Adrenal gland (tissue), 12 donors: Measurements from ENCODE around the gene FGF19. TPM values are rescaled to one million over a fixed set of nuclear protein-coding genes. Genes with fewer than 3 reads are reported as not detected.
A peak's percentile ranks its signal among the peaks of the same experiment; 100 is the strongest.

Source experiments
- DNase-seq, 7 donors: peaks; one replicate each; pipeline ENCODE4 v3.0.0-alpha.2; 2019 to 2020
- H3K27ac ChIP-seq, 5 donors: fragments of 200-600 bp; sonication (generic) in 4 of 5; 1 replicate in 3 of 5; 2 replicates in 2 of 5; pipeline versions ENCODE4 v1.5.1 to v1.8.0; 2016 to 2020; ENCODE audit warnings: mild to moderate bottlenecking in 1 of 5
- H3K27me3 ChIP-seq: fragments of 200-600 bp; 2 replicates; pipeline ENCODE4 v1.8.0; 2021
- H3K36me3 ChIP-seq, 2 donors: fragments of 200-600 bp; replicated peaks in 1 of 2; 1 replicate in 1 of 2; 2 replicates in 1 of 2; pipeline versions ENCODE4 v1.5.1 to v1.8.0; 2018 to 2022
- H3K4me1 ChIP-seq, 2 donors: fragments of 200-600 bp; replicated peaks in 1 of 2; 1 replicate in 1 of 2; 2 replicates in 1 of 2; pipeline versions ENCODE4 v1.5.1 to v1.8.0; 2018 to 2021
- H3K4me3 ChIP-seq, 4 donors: fragments of 200-600 bp; sonication (generic) in 3 of 4; one replicate each; pipeline ENCODE4 v1.5.1; 2016 to 2018
- H3K9me3 ChIP-seq, 3 donors: fragments of 200-600 bp; sonication (generic) in 1 of 3; replicated peaks in 1 of 3; 1 replicate in 2 of 3; 2 replicates in 1 of 3; pipeline versions ENCODE4 v1.5.1 to v1.8.0; 2016 to 2021
- POLR2A ChIP-seq, 2 donors: fragments of 450-650 bp; IDR thresholded peaks; one replicate each; pipeline ENCODE4 v1.6.1; 2017; ENCODE audit warnings: antibody characterized with exemption in 2 of 2, mild to moderate bottlenecking in 2 of 2, moderate library complexity in 1 of 2
- WGBS, 4 donors: extraction: QIAGEN DNeasy Blood & Tissue Kit in 2 of 4; methylation state at CpG; one replicate each; pipeline versions ENCODE4 v1.1.5 to v1.1.7; 2013 to 2017; 5-methylcytosine and 5-hydroxymethylcytosine counted together
- intact Hi-C, 2 donors: fragments of 100-400 bp; cut with DNase I; formaldehyde crosslinking; loops; one replicate each; pipeline versions ENCODE4 v1.14.1 to v1.15.0; 2022 to 2023
- polyA plus RNA-seq, 3 donors: library from polyadenylated mRNA; stranded (reverse); fragments of 200-250 nt in 2 of 3; fragments of 350-450 nt in 1 of 3; fragmentation: Illumina TruSeq in 1 of 3; extraction: RNeasy Lipid Tissue Mini Kit (QIAGEN cat#74804) in 1 of 3; gene quantifications; one replicate each; pipeline ENCODE4 v1.2.3, GENCODE V29; 2013 to 2014
- total RNA-seq, 9 donors: library from RNA; depleted of rRNA in 4 of 9; stranded (reverse); fragments of >200 nt in 4 of 9; fragments of 120-200 nt in 1 of 9; fragmentation: NEBNext Ultra II Directional in 1 of 9; extraction: Animal tissue kit (Norgen Biotek cat#: 25700) in 1 of 9; gene quantifications; one replicate each; pipeline versions ENCODE4 v1.1.0 to v1.2.4, GENCODE V29; 2013 to 2023
- TF ChIP-seq, protein P1 (sequence below), 6 experiments: fragments of 450-650 bp in 4 of 6; fragments of 200-600 bp in 2 of 6; sonication (generic) in 1 of 6; IDR thresholded peaks; 1 replicate in 5 of 6; 2 replicates in 1 of 6; pipeline versions ENCODE4 v1.5.1 to v1.8.0; 2016 to 2021; ENCODE audit warnings: antibody characterized with exemption in 6 of 6, mild to moderate bottlenecking in 2 of 6, moderate library complexity in 1 of 6
- donor health status: healthy with polysubstance abuse.
- donor health status: Bipolar disorder and iron deficiency.
- donor health status: DM: yes; HTN: yes; CAD: no.
- donor health status: DM: no; HTN: no; CAD: no.
- donor health status: DM: no; HTN: no; CAD: no.
- donor health status: DM: yes; HTN: yes; CAD: no.

The FGF19 gene
- total and polyA plus RNA-seq, 12 donors: not detected

DNA sequence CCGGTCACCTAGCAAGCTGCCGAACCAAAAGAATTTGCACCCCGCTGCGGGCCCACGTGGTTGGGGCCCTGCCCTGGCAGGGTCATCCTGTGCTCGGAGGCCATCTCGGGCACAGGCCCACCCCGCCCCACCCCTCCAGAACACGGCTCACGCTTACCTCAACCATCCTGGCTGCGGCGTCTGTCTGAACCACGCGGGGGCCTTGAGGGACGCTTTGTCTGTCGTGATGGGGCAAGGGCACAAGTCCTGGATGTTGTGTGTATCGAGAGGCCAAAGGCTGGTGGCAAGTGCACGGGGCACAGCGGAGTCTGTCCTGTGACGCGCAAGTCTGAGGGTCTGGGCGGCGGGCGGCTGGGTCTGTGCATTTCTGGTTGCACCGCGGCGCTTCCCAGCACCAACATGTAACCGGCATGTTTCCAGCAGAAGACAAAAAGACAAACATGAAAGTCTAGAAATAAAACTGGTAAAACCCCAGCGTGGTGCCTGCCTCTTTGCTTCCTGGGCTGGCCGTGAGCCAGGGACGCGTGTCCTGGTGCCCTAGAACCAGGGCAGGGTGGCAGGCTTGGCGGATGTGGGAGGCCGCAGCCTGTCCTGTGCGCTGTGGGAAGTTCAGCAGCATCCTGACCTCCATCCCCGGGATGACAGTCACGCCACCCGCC, 49.7 kb downstream of the FGF19 start:
- H3K36me3 ChIP-seq: peaks cover 0 to 37% of the 10 kb centered on the region in 2 donors
- H3K27me3 ChIP-seq: no peaks in the 10 kb centered on the region
- peak in 3 of 7 donors; percentile 43 to 61 (median 57) for DNase-seq
- intact Hi-C loops: no loop called here
- H3K27ac ChIP-seq: peak overlapping the region in 1 of 5 donors; percentile 59
- 45 to 82% (median 71%) methylated on average over 9 to 38 of the region's 38 CpGs for WGBS, 4 donors
- H3K4me3 ChIP-seq: no peak overlapping the region
- H3K4me1 ChIP-seq: peaks cover 6% of the 10 kb centered on the region in 2 donors
- no peaks in the 10 kb centered on the region for H3K9me3 ChIP-seq
- TF ChIP-seq, protein P1, sequence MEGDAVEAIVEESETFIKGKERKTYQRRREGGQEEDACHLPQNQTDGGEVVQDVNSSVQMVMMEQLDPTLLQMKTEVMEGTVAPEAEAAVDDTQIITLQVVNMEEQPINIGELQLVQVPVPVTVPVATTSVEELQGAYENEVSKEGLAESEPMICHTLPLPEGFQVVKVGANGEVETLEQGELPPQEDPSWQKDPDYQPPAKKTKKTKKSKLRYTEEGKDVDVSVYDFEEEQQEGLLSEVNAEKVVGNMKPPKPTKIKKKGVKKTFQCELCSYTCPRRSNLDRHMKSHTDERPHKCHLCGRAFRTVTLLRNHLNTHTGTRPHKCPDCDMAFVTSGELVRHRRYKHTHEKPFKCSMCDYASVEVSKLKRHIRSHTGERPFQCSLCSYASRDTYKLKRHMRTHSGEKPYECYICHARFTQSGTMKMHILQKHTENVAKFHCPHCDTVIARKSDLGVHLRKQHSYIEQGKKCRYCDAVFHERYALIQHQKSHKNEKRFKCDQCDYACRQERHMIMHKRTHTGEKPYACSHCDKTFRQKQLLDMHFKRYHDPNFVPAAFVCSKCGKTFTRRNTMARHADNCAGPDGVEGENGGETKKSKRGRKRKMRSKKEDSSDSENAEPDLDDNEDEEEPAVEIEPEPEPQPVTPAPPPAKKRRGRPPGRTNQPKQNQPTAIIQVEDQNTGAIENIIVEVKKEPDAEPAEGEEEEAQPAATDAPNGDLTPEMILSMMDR (IDR thresholded peaks at IDR 0.05): no peak

- no peak for DNase-seq
- Histone ChIP-seq H3K27ac (no peak overlapping the region), H3K27me3 (no peaks in the 10 kb centered on the region), H3K9me3 (no peaks in the 10 kb centered on the region), H3K4me3 (no peak overlapping the region), H3K36me3 (peaks cover 0 to 44% of the 10 kb centered on the region in 2 donors), H3K4me1 (peaks cover 6% of the 10 kb centered on the region in 2 donors)
- TF ChIP-seq POLR2A (IDR thresholded peaks at IDR 0.05): no peak
- TF ChIP-seq, protein P1 (IDR thresholded peaks at IDR 0.05): no peak
- intact Hi-C loops: no loop called here
- WGBS, 4 donors: 85 to 92% (median 91%) methylated on average over 18 to 23 of the region's 23 CpGs
Observed at GRCh38 chr11:69653406-69653960, 50.3 kb downstream of the FGF19 start.

- intact Hi-C loops: no loop called here
- Histone ChIP-seq H3K4me3 (no peak overlapping the region), H3K27ac (no peak overlapping the region), H3K9me3 (no peaks in the 10 kb centered on the region), H3K36me3 (peaks cover 0 to 49% of the 10 kb centered on the region in 2 donors), H3K27me3 (no peaks in the 10 kb centered on the region), H3K4me1 (peaks cover 6% of the 10 kb centered on the region in 2 donors)
- no peak for DNase-seq
- 78 to 85% (median 82%) methylated on average over 11 of the region's 11 CpGs for WGBS, 4 donors
- TF ChIP-seq, protein P1 (IDR thresholded peaks at IDR 0.05): no peak
- no peak for TF ChIP-seq POLR2A (IDR thresholded peaks at IDR 0.05)
Observed at GRCh38 chr11:69652999-69653398, 50.8 kb downstream of the FGF19 start.

DNA sequence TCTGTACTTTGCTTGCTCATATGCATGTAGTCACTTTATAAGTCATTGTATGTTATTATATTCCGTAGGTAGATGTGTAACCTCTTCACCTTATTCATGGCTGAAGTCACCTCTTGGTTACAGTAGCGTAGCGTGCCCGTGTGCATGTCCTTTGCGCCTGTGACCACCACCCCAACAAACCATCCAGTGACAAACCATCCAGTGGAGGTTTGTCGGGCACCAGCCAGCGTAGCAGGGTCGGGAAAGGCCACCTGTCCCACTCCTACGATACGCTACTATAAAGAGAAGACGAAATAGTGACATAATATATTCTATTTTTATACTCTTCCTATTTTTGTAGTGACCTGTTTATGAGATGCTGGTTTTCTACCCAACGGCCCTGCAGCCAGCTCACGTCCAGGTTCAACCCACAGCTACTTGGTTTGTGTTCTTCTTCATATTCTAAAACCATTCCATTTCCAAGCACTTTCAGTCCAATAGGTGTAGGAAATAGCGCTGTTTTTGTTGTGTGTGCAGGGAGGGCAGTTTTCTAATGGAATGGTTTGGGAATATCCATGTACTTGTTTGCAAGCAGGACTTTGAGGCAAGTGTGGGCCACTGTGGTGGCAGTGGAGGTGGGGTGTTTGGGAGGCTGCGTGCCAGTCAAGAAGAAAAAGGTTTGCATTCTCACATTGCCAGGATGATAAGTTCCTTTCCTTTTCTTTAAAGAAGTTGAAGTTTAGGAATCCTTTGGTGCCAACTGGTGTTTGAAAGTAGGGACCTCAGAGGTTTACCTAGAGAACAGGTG, 51.8 kb downstream of the FGF19 start:
- DNase-seq: no peak

More for the DNA sequence above, 51.8 kb downstream of the FGF19 start:
- TF ChIP-seq, protein P1 (IDR thresholded peaks at IDR 0.05): no peak
- no peak for TF ChIP-seq POLR2A (IDR thresholded peaks at IDR 0.05)
- peaks cover 0 to 56% of the 10 kb centered on the region in 2 donors for H3K36me3 ChIP-seq
- no peaks in the 10 kb centered on the region for H3K27me3 ChIP-seq
- no peak overlapping the region for H3K4me3 ChIP-seq
- no peaks in the 10 kb centered on the region for H3K9me3 ChIP-seq
- no peak overlapping the region for H3K27ac ChIP-seq
- peaks cover 1 to 6% of the 10 kb centered on the region in 2 donors for H3K4me1 ChIP-seq
- 86 to 93% (median 91%) methylated on average over 15 of the region's 15 CpGs for WGBS, 4 donors
- intact Hi-C loops: no loop called here
